ENCODE measurements around the gene MMAA. TPM values are rescaled to one million over a fixed set of nuclear protein-coding genes. Genes with fewer than 3 reads are reported as not detected.
"Not testable (repeated sequence)": the region's sequence is repeated elsewhere in the genome, so short reads cannot be mapped to it uniquely, and the experiment has no call there.

Gene MMAA
- polyA plus RNA-seq, 6 donors from 2014 or later, result 5.9 to 14.2 (median 8.1) TPM

DNA sequence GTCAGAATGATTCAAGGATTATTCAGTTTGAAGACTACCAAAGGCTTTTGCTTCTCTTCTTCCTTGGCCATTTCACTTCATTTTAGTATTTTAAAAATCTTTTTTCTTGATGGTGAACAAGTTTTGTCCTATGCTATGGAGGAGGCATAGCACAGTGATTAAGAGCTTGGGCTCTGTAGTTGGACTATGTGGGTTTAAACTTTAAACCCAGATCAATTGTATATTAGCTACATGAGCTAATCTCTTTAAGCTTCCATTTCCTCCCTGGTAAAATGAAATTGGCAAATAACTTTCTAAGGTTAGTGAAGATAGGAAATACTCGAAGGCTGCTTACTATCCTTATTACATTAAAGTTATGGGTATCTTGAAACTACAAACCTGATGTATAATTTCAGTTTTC is 37.0 kb downstream of the MMAA start:
- H3K4me3 Mint-ChIP-seq, result no peak overlapping the region
- no peak overlapping the region for H3K27ac Mint-ChIP-seq
- H3K27me3 Mint-ChIP-seq, result no peaks in the 10 kb centered on the region
- H3K36me3 Mint-ChIP-seq, result peaks cover 53 to 60% of the 10 kb centered on the region in 2 donors
- no peaks in the 10 kb centered on the region for H3K4me1 Mint-ChIP-seq
- DNase-seq (no peak), ATAC-seq (ENCODE audit: low read depth in 2 of 2) (no peak)
- peaks cover 0 to 23% (median 6%) of the 10 kb centered on the region in 7 donors for H3K9me3 Mint-ChIP-seq

DNA sequence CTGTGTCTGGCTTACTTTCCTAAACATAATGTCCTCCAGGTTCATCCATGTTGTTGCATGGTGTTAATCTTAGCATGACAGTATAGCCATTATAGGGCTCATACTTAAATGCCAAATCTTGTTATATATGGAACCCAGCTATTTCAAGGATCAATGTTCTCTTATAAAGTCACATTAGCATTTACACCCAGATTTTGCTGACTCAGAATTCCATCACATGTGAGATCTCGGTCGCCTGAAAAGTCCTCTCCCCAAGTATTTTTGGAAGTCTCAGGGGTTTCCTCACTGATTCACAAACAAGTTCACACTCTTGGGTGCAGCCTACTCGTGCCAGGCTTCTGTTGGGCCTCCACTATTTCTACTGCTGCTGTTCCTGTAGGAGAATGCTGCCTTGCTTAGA is 40.9 kb downstream of the MMAA start:
- Mint-ChIP-seq H3K27ac (no peak overlapping the region), H3K27me3 (no peaks in the 10 kb centered on the region), H3K4me1 (no peaks in the 10 kb centered on the region), H3K4me3 (no peak overlapping the region), H3K9me3 (peaks cover 5 to 44% (median 9%) of the 10 kb centered on the region in 7 donors), H3K36me3 (peaks cover 51 to 59% of the 10 kb centered on the region in 2 donors)
- ATAC-seq (ENCODE audit: low read depth in 2 of 2) (no peak), DNase-seq (no peak)

DNA sequence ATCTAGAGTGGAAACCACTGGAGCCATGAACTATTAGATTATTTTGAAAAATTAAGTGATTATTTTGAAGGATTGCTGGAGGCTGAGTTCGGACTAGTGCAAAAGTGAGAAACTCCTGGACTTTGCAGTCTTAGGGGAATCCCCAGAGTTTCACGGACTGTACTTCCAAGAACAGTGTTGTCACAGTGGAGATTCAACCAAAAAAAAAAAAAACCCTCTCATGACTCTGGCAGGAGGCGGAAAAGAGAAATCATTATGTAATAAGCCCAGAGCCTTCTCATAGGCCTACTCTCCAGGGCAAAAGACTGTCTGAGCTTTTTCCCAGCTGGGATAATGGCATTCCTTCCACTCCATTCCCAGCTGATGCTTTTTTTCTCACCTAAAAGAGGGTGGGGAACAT is 44.0 kb downstream of the MMAA start:
- Mint-ChIP-seq H3K9me3 (peaks cover 4 to 43% (median 10%) of the 10 kb centered on the region in 7 donors), H3K27ac (no peak overlapping the region), H3K27me3 (no peaks in the 10 kb centered on the region), H3K4me1 (no peaks in the 10 kb centered on the region), H3K36me3 (peaks cover 22 to 39% of the 10 kb centered on the region in 2 donors), H3K4me3 (no peak overlapping the region)
- DNase-seq (no peak), ATAC-seq (ENCODE audit: low read depth in 2 of 2) (no peak)

DNA sequence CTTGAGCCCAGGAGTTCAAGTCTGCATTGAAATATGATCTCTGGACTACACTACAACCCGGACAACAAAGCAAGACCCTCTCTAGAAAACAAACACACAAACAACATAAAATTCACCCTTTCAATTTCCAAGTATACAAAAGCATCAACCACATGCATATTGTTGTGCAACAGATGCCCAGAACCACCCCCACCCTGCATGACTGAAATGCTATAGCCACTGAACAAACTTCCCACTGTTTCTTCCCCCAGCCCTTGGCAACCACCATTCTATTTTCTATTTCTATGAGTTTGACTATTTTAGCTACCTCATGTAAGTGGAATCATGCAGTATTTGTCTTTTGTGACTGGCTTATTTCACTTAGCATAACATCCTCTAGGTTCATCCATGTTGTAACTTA is 46.6 kb downstream of the MMAA start:
- Mint-ChIP-seq H3K9me3 (peaks cover 1 to 40% (median 10%) of the 10 kb centered on the region in 7 donors), H3K4me1 (no peaks in the 10 kb centered on the region), H3K36me3 (peaks cover 1 to 19% of the 10 kb centered on the region in 2 donors), H3K27ac (no peak overlapping the region), H3K4me3 (no peak overlapping the region), H3K27me3 (no peaks in the 10 kb centered on the region)
- DNase-seq (no peak), ATAC-seq (ENCODE audit: low read depth in 2 of 2) (no peak)

DNA sequence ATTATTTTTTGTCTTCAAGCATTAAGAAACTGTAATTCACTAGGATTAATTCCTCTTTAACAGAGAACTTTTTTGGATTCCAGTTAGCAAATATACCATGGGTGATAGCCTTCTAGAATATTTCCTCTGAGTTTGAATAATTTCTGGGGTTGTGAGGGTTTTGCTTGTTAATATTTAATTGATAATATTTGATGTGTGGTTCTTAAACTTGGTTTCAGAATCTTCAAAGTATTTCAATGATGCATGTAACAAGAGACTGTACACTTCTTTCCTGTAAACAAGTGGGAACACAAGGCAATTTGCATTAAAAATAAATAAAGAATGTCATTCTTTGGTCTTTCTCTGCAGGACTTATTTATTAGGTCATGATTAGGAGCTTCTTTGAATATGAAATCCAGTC is 51.2 kb downstream of the MMAA start:
- H3K4me3 Mint-ChIP-seq, result no peak overlapping the region
- no peaks in the 10 kb centered on the region for H3K4me1 Mint-ChIP-seq
- H3K9me3 Mint-ChIP-seq, result peaks cover 0 to 12% (median 5%) of the 10 kb centered on the region in 7 donors

DNA sequence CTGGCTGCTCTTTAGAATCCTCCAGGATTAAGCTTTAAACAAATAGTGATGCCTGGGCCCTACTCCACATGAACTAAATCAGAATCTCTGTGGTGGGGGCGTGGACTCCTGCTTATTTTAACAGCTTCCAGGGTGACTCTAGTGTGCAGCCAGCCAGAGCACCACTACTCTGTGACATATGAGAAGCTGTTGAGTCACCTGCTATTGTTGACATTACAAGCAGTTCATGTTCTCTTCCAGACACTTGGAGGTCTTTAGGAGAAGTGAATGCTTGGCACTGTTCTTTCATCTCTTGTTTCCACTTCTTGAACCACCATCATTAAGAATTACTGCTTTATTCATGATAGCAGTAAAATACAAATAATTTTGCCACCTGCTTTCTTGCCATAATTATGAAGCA is 60.3 kb downstream of the MMAA start:
- ATAC-seq (ENCODE audit: low read depth in 2 of 2), result no peak
- Mint-ChIP-seq H3K27me3 (peaks cover 15 to 21% (median 17%) of the 10 kb centered on the region in 3 donors), H3K36me3 (no peaks in the 10 kb centered on the region), H3K9me3 (peaks cover 8 to 18% (median 10%) of the 10 kb centered on the region in 7 donors), H3K4me1 (no peaks in the 10 kb centered on the region), H3K27ac (no peak overlapping the region), H3K4me3 (no peak overlapping the region)
- no peak for DNase-seq

More for the DNA sequence above, 51.2 kb downstream of the MMAA start:
- DNase-seq, result no peak
- Mint-ChIP-seq H3K27ac (no peak overlapping the region), H3K36me3 (no peaks in the 10 kb centered on the region), H3K27me3 (no peaks in the 10 kb centered on the region)
- no peak for ATAC-seq (ENCODE audit: low read depth in 2 of 2)

DNA sequence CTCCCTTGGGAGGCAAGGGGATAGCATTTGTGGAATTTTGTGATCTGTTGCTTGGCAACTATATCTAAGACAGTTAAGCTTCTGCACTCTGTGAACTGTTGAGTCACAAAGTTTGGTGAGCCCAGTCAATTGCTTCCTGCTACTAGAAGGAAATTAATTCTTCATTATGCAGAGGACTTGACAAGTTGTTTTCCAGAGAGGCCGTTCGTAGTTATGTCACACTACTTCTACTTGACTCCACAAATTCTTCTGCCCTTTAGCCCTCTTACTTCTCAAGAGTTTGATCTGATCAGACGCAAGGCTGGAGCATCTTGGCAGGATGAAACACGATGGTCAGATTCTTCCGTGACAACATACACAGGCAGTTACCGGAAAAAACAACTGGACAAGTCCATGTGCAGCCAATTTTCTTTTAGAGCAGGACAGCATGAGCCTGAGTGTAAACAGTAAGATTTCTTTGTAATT is 60.8 kb downstream of the MMAA start, which contains the start of gene C4orf51:
TSS of gene C4orf51 (plus strand) at position 156 of the 465 bp plus-strand sequence. CDS start at position 214, 58 bp downstream.
- no peaks in the 10 kb centered on the region for H3K36me3 Mint-ChIP-seq
- ATAC-seq (ENCODE audit: low read depth in 2 of 2) (no peak), DNase-seq (no peak)
- H3K9me3 Mint-ChIP-seq, result peaks cover 8 to 18% (median 10%) of the 10 kb centered on the region in 7 donors
- no peak within 1 kb of the TSS for H3K27ac Mint-ChIP-seq
- H3K4me3 Mint-ChIP-seq, result no peak within 1 kb of the TSS
- H3K4me1 Mint-ChIP-seq, result no peaks in the 10 kb centered on the region
- peaks cover 19 to 24% (median 20%) of the 10 kb centered on the region in 3 donors for H3K27me3 Mint-ChIP-seq

DNA sequence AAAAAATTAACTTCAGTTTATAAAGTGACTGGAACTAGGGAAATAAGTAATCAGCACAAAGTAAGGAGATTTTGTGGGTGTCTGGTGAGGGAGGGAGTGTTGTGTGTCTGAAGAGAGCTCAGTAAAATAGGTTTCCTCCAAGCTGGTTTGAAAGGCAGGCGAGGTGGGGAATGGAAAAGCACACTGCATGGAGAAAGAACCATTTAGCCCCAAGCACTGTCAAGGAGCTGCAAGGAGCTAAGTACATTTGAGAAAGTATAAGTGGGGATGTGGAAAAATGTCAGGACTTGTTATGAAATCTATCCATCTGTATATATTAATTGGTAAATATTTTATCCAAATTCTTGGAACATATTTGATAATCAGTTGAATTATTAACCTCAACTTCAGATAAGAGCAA is 61.7 kb downstream of the MMAA start:
- Mint-ChIP-seq H3K36me3 (no peaks in the 10 kb centered on the region), H3K27me3 (peaks cover 21 to 29% (median 24%) of the 10 kb centered on the region in 3 donors), H3K4me1 (no peaks in the 10 kb centered on the region), H3K9me3 (peaks cover 8 to 23% (median 14%) of the 10 kb centered on the region in 7 donors), H3K4me3 (no peak overlapping the region), H3K27ac (no peak overlapping the region)
- no peak for DNase-seq
- ATAC-seq (ENCODE audit: low read depth in 2 of 2), result no peak

DNA sequence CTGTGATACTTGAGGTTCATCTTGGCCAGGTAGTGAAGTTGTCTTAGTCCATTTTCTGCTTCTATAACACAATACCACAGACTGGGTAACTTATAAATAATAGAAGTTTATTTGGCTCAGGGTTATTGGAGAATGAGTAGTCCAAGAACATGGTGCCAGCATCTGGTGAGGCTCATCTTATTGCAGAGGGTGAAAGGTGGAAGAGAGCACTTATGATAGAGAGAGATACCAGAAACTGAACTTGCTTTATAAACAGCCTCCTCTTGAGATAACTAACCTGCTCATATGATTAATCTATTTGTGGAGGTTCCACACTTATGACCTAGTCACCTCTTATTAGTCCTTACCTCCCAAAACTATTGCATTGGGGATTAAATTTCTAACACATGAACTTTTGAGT is 62.3 kb downstream of the MMAA start:
- peaks cover 8 to 24% (median 12%) of the 10 kb centered on the region in 7 donors for H3K9me3 Mint-ChIP-seq
- H3K4me3 Mint-ChIP-seq, result no peak overlapping the region
- no peak for ATAC-seq (ENCODE audit: low read depth in 2 of 2)
- peaks cover 23 to 29% (median 24%) of the 10 kb centered on the region in 3 donors for H3K27me3 Mint-ChIP-seq
- no peaks in the 10 kb centered on the region for H3K4me1 Mint-ChIP-seq
- no peak for DNase-seq
- H3K27ac Mint-ChIP-seq, result no peak overlapping the region
- H3K36me3 Mint-ChIP-seq, result no peaks in the 10 kb centered on the region

DNA sequence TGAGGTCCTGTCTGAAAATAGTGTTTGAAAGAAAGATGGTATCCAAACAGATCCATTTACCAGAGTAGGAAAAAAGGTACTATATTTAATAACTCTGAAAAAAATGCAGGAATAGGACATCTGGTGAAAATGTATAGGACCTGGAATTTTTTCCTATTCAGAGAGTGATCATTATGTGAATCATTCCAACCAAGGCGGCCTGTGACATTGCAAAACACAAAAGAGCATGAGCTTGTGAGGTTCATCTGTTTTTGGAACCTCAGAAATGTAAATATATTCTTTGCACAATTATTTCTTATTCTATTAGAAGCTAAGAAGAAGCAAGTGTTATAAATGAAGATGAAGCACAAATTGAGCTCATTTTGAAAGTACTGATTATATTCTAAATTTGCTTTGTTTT is 62.8 kb downstream of the MMAA start:
- H3K9me3 Mint-ChIP-seq, result peaks cover 4 to 20% (median 11%) of the 10 kb centered on the region in 7 donors
- peaks cover 23 to 29% (median 24%) of the 10 kb centered on the region in 3 donors for H3K27me3 Mint-ChIP-seq

DNA sequence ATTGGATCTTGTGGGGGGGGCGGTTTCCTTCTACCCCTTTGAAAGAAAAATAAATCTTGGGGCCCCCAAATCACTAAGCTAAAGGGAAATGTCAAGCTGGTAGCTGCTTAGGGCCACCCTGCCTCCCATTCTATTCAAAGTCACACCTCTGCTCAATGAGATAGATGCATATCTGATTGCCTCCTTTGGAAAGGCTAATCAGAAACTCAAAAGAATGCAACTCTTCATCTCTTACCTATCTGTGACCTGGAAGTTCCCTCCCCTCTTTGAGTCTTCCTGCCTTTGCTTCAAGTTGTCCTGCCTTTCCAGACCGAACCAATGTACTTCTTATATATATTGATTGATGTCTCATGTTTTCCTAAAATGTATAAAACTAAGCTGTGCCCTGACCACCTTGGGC is 67.8 kb downstream of the MMAA start:
- DNase-seq, result no peak
- no peak for ATAC-seq (ENCODE audit: low read depth in 2 of 2)
- H3K36me3 Mint-ChIP-seq, result peaks cover 0 to 7% of the 10 kb centered on the region in 2 donors
- H3K4me3 Mint-ChIP-seq, result no peak overlapping the region
- peaks cover 13 to 17% (median 16%) of the 10 kb centered on the region in 3 donors for H3K27me3 Mint-ChIP-seq
- H3K27ac Mint-ChIP-seq, result no peak overlapping the region
- H3K4me1 Mint-ChIP-seq, result no peaks in the 10 kb centered on the region
- H3K9me3 Mint-ChIP-seq, result peaks cover 4 to 30% (median 12%) of the 10 kb centered on the region in 7 donors

More for the DNA sequence above, 62.8 kb downstream of the MMAA start:
- ATAC-seq (ENCODE audit: low read depth in 2 of 2), result no peak
- H3K4me1 Mint-ChIP-seq, result no peaks in the 10 kb centered on the region
- DNase-seq, result no peak
- no peak overlapping the region for H3K27ac Mint-ChIP-seq
- no peak overlapping the region for H3K4me3 Mint-ChIP-seq
- no peaks in the 10 kb centered on the region for H3K36me3 Mint-ChIP-seq

DNA sequence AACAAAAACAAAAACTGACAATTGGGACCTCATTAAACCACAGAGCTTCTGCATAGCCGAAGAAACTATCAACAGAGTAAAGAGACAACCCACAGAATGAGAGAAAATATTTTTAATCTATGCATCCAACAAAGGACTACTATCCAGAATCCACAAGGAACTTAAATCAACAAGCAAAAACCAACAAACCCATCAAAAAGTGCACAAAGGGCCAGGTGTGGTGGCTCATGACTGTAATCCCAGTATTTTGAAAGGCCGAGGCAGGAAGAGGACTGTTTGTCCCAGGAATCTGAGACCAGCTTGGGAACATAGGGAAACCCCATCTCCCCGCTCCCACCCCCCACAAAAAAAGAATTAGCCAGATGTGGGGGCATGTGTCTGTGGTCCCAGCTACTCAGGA is 71.4 kb downstream of the MMAA start:
- H3K4me1 Mint-ChIP-seq, result no peaks in the 10 kb centered on the region
- H3K4me3 Mint-ChIP-seq, result no peak overlapping the region
- ATAC-seq (ENCODE audit: low read depth in 2 of 2) (no peak), DNase-seq (no peak)
- peaks cover 8 to 42% (median 12%) of the 10 kb centered on the region in 7 donors for H3K9me3 Mint-ChIP-seq
- peaks cover 0 to 7% of the 10 kb centered on the region in 2 donors for H3K36me3 Mint-ChIP-seq
- H3K27ac Mint-ChIP-seq, result peak overlapping the region in 1 of 6 donors; percentile 30
- H3K27me3 Mint-ChIP-seq, result peaks cover 0 to 5% (median 0%) of the 10 kb centered on the region in 3 donors

DNA sequence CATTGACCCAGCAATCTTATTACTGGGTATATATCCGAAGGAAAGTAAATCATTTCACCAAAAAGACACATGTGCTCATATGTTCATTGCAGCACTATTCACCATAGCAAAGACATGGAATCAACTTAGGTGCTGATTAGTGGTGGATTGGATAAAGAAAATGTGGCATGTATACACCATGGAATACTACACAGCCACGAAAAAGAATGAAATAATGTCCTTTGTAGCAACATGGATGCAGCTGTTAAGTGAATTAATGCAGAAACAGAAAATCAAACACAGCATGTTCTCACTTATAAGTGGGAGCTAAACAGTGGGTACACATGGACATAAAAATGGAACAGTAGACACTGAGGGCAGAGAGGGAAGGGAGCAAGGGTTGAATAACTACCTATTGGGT is 72.2 kb downstream of the MMAA start:
- not testable (repeated sequence) for ATAC-seq (ENCODE audit: low read depth in 2 of 2); H3K27ac Mint-ChIP-seq; H3K4me1 Mint-ChIP-seq; H3K4me3 Mint-ChIP-seq; DNase-seq; H3K36me3 Mint-ChIP-seq; H3K27me3 Mint-ChIP-seq
- H3K9me3 Mint-ChIP-seq, result peaks cover 8 to 44% (median 12%) of the 10 kb centered on the region in 7 donors

DNA sequence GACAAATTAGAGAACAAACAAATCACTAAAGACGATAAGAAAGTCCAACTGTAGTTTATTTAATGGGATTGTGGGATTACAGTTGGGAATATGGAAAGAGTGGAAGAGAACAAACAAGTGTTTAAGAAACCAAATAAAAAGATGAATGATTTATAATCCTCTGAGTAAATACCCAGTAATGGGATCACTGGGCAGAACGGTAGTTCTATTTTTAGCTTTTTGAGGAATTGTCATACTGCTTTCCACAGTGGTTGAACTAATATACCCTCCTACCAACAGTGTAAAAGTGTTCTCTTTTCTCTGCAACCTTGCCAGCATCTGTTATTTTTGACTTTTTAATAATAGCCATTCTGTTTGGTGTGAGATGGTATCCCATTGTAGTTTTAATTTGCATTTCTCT is 75.7 kb downstream of the MMAA start:
- DNase-seq, result no peak
- no peaks in the 10 kb centered on the region for H3K36me3 Mint-ChIP-seq
- H3K9me3 Mint-ChIP-seq, result peaks cover 2 to 29% (median 10%) of the 10 kb centered on the region in 7 donors
- H3K27me3 Mint-ChIP-seq, result peaks cover 4 to 10% (median 7%) of the 10 kb centered on the region in 3 donors
- H3K4me1 Mint-ChIP-seq, result no peaks in the 10 kb centered on the region
- ATAC-seq (ENCODE audit: low read depth in 2 of 2), result no peak
- H3K4me3 Mint-ChIP-seq, result no peak overlapping the region
- H3K27ac Mint-ChIP-seq, result no peak overlapping the region
